ENCODE results near the gene SH3RF3. TPM values are rescaled to one million over a fixed set of nuclear protein-coding genes. Genes with fewer than 3 reads are reported as not detected.

The SH3RF3 gene
- total RNA-seq, 3 donors from 2014 or later (not counting 1 experiment from before 2014, with no cell fraction given) = 0.23 to 0.61 (median 0.34) TPM

DNA sequence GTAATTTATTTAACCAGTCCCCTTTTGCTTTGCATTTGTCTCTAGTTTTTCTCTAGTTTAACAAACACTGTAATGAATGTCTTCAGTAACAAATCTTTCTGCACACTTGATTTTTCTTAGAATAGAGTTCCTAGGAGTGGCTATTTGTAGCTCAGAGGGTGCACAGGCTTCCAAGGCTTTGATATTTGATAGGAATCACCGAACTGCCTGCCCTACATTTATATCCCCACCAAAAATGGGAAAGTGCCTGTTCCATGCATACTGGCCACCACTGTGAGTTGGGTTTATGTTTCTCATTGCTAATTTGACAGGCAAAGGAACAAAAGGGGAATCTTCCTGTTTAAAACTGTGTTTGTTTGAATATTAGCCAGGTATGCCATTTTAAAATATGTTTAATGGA, 238.7 kb downstream of the SH3RF3 start:
- ATAC-seq = no peak
- Mint-ChIP-seq H3K36me3 (no peaks in the 10 kb centered on the region), H3K4me3 (no peak overlapping the region), H3K27me3 (ENCODE audit: low read depth in 2 of 2) (peaks cover 14 to 15% of the 10 kb centered on the region in 2 donors), H3K4me1 (peaks cover 0 to 8% of the 10 kb centered on the region in 2 donors), H3K9me3 (no peaks in the 10 kb centered on the region), H3K27ac (no peak overlapping the region)
- Histone ChIP-seq H3K9me3 (ENCODE audit: control insufficient read depth, insufficient read depth, low read length) (no peaks in the 10 kb centered on the region), H3K27me3 (ENCODE audit: control insufficient read depth, insufficient read depth, low read length) (peaks cover 2% of the 10 kb centered on the region), H3K4me3 (ENCODE audit: low read length) (no peak overlapping the region), H3K36me3 (ENCODE audit: control insufficient read depth, insufficient read depth, low read length) (no peaks in the 10 kb centered on the region), H3K27ac (ENCODE audit: low read length) (no peak overlapping the region), H3K4me1 (ENCODE audit: control insufficient read depth, insufficient read depth, low read length) (no peaks in the 10 kb centered on the region)
- TF ChIP-seq, protein P1, sequence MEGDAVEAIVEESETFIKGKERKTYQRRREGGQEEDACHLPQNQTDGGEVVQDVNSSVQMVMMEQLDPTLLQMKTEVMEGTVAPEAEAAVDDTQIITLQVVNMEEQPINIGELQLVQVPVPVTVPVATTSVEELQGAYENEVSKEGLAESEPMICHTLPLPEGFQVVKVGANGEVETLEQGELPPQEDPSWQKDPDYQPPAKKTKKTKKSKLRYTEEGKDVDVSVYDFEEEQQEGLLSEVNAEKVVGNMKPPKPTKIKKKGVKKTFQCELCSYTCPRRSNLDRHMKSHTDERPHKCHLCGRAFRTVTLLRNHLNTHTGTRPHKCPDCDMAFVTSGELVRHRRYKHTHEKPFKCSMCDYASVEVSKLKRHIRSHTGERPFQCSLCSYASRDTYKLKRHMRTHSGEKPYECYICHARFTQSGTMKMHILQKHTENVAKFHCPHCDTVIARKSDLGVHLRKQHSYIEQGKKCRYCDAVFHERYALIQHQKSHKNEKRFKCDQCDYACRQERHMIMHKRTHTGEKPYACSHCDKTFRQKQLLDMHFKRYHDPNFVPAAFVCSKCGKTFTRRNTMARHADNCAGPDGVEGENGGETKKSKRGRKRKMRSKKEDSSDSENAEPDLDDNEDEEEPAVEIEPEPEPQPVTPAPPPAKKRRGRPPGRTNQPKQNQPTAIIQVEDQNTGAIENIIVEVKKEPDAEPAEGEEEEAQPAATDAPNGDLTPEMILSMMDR (IDR thresholded peaks at IDR 0.05) = no peak
- WGBS (ENCODE audit: insufficient coverage) = no CpG with 5 or more reads among the region's 1 CpG
- intact Hi-C loops (cut with micrococcal nuclease) = no loop called here
- DNase-seq = no peak

- whole genome bisulfite sequencing (ENCODE audit: insufficient coverage) = 88% methylated on average over 10 of the region's 10 CpGs
- DNase-seq (no peak), ATAC-seq (no peak)
- peaks cover 5 to 10% of the 10 kb centered on the region in 2 donors for H3K27me3 Mint-ChIP-seq (ENCODE audit: low read depth in 2 of 2)
- H3K4me3 Mint-ChIP-seq = no peak overlapping the region
- Histone ChIP-seq H3K4me3 (ENCODE audit: low read length) (no peak overlapping the region), H3K27ac (ENCODE audit: low read length) (no peak overlapping the region), H3K36me3 (ENCODE audit: control insufficient read depth, insufficient read depth, low read length) (no peaks in the 10 kb centered on the region), H3K4me1 (ENCODE audit: control insufficient read depth, insufficient read depth, low read length) (no peaks in the 10 kb centered on the region), H3K9me3 (ENCODE audit: control insufficient read depth, insufficient read depth, low read length) (no peaks in the 10 kb centered on the region), H3K27me3 (ENCODE audit: control insufficient read depth, insufficient read depth, low read length) (no peaks in the 10 kb centered on the region)
- H3K27ac Mint-ChIP-seq = no peak overlapping the region
- H3K9me3 Mint-ChIP-seq = no peaks in the 10 kb centered on the region
- intact Hi-C loops (cut with micrococcal nuclease) = no loop called here
- H3K36me3 Mint-ChIP-seq = no peaks in the 10 kb centered on the region
- peaks cover 0 to 6% of the 10 kb centered on the region in 2 donors for H3K4me1 Mint-ChIP-seq
- TF ChIP-seq, protein P1 (IDR thresholded peaks at IDR 0.05) = no peak
These were observed 239.8 kb downstream of the SH3RF3 start for GRCh38 chr2:109368798-109369197.

DNA sequence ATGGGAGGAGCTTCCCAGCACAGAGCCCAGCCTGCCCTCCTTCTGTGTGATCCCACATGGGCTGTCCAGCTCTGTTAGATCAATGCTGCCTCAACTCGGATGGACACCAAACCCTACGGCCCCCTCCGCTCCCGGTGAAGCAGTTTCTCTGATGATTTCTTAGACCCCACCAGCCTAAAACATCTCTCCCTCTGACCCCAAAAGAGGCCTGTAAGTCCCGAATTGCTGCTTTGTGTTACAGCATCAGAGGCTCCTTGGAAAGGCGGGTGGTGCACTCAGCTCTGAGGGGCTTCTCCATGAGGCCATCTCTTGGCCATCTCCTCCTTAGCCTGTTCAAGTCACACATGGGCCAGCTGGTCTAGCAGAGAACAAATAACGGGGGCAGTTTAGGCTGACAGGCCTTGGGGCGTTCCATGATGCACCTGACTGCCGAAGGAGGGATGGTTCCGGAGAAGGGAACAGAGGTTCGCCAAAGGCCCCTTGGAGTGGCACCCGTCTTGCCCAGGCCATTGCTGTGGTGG, 240.7 kb downstream of the SH3RF3 start:
- DNase-seq = no peak
- no peaks in the 10 kb centered on the region for H3K36me3 Mint-ChIP-seq
- 92% methylated on average over 12 of the region's 12 CpGs for WGBS (ENCODE audit: insufficient coverage)
- no peaks in the 10 kb centered on the region for H3K9me3 Mint-ChIP-seq
- no peak for ATAC-seq
- H3K27ac Mint-ChIP-seq = no peak overlapping the region
- no peak overlapping the region for H3K4me3 Mint-ChIP-seq
- intact Hi-C loops (cut with micrococcal nuclease) = no loop called here
- no peak overlapping the region for H3K27ac ChIP-seq (ENCODE audit: low read length)
- H3K4me1 Mint-ChIP-seq = no peaks in the 10 kb centered on the region
- no peaks in the 10 kb centered on the region for H3K36me3 ChIP-seq (ENCODE audit: control insufficient read depth, insufficient read depth, low read length)
- no peaks in the 10 kb centered on the region for H3K4me1 ChIP-seq (ENCODE audit: control insufficient read depth, insufficient read depth, low read length)
- H3K9me3 ChIP-seq (ENCODE audit: control insufficient read depth, insufficient read depth, low read length) = no peaks in the 10 kb centered on the region
- TF ChIP-seq, protein P1 (IDR thresholded peaks at IDR 0.05) = no peak
- H3K27me3 ChIP-seq (ENCODE audit: control insufficient read depth, insufficient read depth, low read length) = no peaks in the 10 kb centered on the region
- H3K4me3 ChIP-seq (ENCODE audit: low read length) = no peak overlapping the region
- peaks cover 0 to 4% of the 10 kb centered on the region in 2 donors for H3K27me3 Mint-ChIP-seq (ENCODE audit: low read depth in 2 of 2)

GRCh38 chr2:109370399-109371035, 241.5 kb downstream of the SH3RF3 start:
- 93% methylated on average over 11 of the region's 13 CpGs for WGBS (ENCODE audit: insufficient coverage)

More at GRCh38 chr2:109370399-109371035, 241.5 kb downstream of the SH3RF3 start:
- DNase-seq (no peak), ATAC-seq (no peak)
- TF ChIP-seq, protein P1 (IDR thresholded peaks at IDR 0.05) = no peak
- Histone ChIP-seq H3K27ac (ENCODE audit: low read length) (no peak overlapping the region), H3K4me1 (ENCODE audit: control insufficient read depth, insufficient read depth, low read length) (no peaks in the 10 kb centered on the region), H3K27me3 (ENCODE audit: control insufficient read depth, insufficient read depth, low read length) (no peaks in the 10 kb centered on the region), H3K36me3 (ENCODE audit: control insufficient read depth, insufficient read depth, low read length) (no peaks in the 10 kb centered on the region), H3K4me3 (ENCODE audit: low read length) (no peak overlapping the region), H3K9me3 (ENCODE audit: control insufficient read depth, insufficient read depth, low read length) (no peaks in the 10 kb centered on the region)
- Mint-ChIP-seq H3K27ac (no peak overlapping the region), H3K36me3 (no peaks in the 10 kb centered on the region), H3K27me3 (ENCODE audit: low read depth in 2 of 2) (peaks cover 0 to 4% of the 10 kb centered on the region in 2 donors), H3K4me1 (no peaks in the 10 kb centered on the region), H3K4me3 (no peak overlapping the region), H3K9me3 (no peaks in the 10 kb centered on the region)
- intact Hi-C loops (cut with micrococcal nuclease) = no loop called here
